WI38 (cell line): ENCODE results near the gene RELL2.

Source experiments
- H3K4me3 ChIP-seq: 2 replicates; pipeline ENCODE4 v1.5.1; 2011; ENCODE audit warnings: low read depth, mild to moderate bottlenecking, control low read depth, low read length
- TF ChIP-seq, protein P1 (sequence below): IDR thresholded peaks from 2 replicates; pipeline ENCODE4 v1.5.1; 2012; ENCODE audit warnings: low read depth, mild to moderate bottlenecking, control low read depth, low read length

RELL2 gene

DNA sequence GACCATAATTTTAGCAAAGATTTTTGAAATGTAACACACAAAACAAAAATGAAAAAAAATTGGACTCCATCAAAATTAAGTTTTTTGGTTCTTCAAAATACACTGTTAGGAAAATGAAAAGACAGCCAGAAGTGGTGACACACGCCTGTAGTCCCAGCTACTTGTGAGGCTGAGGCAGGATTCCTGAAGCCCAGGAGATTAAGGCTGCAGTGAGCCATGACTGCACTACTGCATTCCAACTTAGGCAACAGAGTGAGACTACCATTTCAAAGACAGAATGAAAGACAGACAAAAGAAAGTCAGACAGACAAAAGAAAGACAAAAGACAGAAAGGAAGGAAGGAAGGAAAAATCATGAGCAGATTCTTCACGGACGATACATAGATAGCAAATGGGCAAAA, 25.5 kb upstream of the RELL2 start:
- TF ChIP-seq, protein P1, sequence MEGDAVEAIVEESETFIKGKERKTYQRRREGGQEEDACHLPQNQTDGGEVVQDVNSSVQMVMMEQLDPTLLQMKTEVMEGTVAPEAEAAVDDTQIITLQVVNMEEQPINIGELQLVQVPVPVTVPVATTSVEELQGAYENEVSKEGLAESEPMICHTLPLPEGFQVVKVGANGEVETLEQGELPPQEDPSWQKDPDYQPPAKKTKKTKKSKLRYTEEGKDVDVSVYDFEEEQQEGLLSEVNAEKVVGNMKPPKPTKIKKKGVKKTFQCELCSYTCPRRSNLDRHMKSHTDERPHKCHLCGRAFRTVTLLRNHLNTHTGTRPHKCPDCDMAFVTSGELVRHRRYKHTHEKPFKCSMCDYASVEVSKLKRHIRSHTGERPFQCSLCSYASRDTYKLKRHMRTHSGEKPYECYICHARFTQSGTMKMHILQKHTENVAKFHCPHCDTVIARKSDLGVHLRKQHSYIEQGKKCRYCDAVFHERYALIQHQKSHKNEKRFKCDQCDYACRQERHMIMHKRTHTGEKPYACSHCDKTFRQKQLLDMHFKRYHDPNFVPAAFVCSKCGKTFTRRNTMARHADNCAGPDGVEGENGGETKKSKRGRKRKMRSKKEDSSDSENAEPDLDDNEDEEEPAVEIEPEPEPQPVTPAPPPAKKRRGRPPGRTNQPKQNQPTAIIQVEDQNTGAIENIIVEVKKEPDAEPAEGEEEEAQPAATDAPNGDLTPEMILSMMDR = no peak
- no peak overlapping the region for H3K4me3 ChIP-seq

DNA sequence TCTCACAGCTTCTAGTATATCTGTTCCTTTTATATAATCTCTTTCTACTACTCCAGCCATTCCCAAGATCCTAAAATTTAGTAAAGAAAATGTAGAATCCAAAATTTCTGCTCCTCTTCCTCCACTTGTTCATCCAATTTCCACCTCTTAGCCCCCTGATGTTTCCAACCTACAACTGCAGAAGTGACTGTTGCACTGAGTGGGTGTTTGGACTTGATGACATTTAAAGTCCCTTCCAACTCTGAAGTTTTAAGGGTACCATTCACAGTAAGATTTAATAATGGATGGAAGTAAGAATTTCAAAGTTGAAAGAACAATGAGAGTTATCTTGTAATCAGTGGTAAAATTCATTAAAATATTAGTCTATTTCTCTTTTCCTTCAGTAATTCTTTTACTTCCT, 23.5 kb upstream of the RELL2 start:
- TF ChIP-seq, protein P1 = no peak
- no peak overlapping the region for H3K4me3 ChIP-seq

DNA sequence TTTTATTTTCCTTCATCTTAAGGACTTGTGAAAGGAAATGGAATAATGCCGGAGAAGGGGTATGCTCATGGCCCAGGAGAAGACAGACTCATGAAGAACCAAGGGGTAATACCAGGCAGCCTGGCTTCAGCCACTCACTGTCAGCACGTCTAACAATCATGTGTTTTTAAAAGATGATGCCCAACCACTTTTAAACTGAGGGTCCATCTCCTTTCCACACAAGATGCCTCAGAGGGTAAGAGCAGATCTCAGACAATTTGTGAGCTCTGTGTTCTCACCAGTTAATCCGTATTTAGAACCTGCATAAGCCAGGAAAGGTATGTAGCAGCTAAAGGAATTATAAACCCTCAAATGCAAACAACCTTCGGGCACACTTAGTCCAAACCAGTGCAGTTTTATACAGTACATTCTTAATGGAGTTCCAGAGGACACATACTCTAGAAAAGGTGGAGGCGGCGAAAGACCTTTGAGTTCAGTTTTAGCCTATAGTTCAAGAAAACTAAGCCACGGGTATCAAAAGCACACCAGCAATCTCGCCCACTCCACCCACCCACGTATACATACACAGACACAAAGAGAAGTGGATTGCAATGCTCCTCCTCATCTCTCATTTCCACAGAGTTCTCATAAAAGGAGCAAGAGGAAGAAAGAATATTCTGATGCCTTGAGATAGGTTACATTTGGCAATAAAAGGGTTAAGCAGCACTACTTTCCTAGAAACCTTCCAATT, 20.6 kb upstream of the RELL2 start:
- H3K4me3 ChIP-seq = no peak overlapping the region
- TF ChIP-seq, protein P1 = no peak

DNA sequence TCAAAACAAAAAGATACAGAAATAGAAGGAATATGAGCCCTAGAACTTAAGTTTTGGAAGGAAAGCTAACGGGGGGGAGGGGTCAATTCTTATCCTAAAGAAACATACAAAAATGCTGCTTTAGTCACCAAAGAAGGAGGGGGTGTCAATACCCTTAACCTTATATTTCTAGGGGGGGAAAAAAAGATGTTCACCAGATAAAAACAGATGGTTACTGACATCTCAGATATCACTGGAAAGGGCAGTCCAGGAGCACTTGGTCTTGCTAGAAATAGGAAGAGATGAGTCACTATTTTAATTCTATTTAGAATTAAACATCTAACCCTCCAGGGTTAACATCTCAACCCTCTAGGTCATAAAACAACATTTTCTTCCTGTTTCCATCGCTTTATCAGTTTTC, 19.7 kb upstream of the RELL2 start:
- TF ChIP-seq, protein P1 = no peak
- no peak overlapping the region; the same call in 1 of the 2 replicates for H3K4me3 ChIP-seq

DNA sequence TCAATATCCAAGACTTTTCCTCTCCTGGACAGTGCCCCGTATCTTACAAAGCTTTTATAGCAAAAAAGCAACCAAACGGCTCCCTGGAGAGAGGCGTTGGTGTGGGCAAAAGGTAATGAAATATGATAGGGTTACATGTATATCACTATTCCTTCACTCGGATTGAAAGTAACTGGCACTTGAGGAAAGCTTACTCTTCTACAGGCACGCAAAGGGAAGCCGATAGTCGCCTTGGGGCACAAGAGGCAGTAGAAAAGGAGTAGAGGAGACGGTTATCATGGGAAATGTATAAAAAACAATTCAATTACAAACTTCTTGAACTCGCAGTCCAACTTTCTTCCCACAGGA, 19.1 kb upstream of the RELL2 start:
- TF ChIP-seq, protein P1 = no peak
- peak overlapping the region; percentile 72 for H3K4me3 ChIP-seq

DNA sequence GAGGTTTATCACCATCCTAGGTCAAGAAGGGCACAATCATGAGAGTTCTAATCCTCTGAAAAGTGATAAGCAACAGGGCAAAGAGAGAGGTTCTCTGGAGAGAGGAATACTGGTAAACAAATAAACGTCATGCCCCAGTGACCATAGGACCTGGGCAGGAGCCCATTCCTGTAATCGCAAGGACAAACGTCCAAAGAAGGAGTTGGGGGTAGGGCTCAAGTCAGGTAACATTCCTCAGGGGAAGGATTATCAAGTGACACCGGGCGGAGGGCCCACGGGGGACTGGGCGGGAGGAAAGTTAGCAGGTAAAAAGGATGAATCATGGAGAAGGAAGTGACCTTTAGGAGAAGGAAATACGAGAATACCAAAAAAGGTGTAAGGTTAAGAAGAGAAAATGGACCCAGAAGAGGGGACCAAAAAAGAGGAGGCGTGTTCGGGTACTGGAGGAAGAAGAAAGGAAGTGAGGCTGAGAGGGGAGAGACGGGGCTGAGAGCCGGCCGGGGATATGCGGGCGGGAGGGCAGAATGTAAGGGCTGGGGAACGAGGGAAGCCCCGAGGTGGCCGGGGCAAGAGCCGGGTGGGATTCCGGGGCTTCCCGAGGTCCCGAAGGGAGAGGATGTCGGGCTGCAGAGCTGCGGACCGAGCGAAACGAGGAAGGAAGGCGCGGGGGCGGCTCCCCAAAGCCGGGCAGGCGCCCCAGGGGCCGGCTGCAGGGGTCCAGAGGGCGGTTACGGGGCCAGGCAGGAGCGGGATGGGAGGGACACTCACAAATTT, 18.6 kb upstream of the RELL2 start:
- TF ChIP-seq, protein P1 = no peak
- H3K4me3 ChIP-seq = peak overlapping the region; percentile 72
